Lower leg skin (tissue), 3 donors: ENCODE measurements around the gene TMEM141.

ENCODE experiments used
- POLR2A ChIP-seq, 2 donors: fragments of 450-650 bp; IDR thresholded peaks; one replicate each; pipeline ENCODE4 v1.6.1; 2016 to 2017; ENCODE audit warnings: antibody characterized with exemption in 2 of 2, mild to moderate bottlenecking in 1 of 2, moderate library complexity in 1 of 2
- TF ChIP-seq, protein P1 (sequence below), 3 donors: fragments of 450-650 bp; IDR thresholded peaks; one replicate each; pipeline ENCODE4 v1.5.1; 2016; ENCODE audit warnings: antibody characterized with exemption in 3 of 3, mild to moderate bottlenecking in 3 of 3, moderate library complexity in 2 of 3

DNA sequence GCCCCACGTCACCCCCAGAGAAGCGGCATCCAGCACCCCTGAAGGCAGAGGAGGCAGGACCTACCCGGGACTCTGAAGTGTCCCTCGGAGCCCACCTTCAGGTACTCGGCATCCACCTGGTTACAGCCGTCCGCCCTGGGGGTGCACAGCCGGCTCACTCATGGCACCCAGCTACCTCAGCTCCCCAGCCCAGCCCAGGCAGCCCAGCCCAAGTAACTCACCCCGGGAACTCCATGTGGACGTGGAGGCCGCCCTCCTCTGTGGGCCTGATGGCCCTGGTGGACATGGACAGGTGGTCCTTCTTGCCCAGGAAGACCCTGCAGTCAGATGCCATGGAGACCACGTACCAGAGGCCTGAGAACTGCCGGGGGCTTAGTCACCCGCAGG, 27.5 kb upstream of the TMEM141 start:
- TF ChIP-seq, protein P1, sequence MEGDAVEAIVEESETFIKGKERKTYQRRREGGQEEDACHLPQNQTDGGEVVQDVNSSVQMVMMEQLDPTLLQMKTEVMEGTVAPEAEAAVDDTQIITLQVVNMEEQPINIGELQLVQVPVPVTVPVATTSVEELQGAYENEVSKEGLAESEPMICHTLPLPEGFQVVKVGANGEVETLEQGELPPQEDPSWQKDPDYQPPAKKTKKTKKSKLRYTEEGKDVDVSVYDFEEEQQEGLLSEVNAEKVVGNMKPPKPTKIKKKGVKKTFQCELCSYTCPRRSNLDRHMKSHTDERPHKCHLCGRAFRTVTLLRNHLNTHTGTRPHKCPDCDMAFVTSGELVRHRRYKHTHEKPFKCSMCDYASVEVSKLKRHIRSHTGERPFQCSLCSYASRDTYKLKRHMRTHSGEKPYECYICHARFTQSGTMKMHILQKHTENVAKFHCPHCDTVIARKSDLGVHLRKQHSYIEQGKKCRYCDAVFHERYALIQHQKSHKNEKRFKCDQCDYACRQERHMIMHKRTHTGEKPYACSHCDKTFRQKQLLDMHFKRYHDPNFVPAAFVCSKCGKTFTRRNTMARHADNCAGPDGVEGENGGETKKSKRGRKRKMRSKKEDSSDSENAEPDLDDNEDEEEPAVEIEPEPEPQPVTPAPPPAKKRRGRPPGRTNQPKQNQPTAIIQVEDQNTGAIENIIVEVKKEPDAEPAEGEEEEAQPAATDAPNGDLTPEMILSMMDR (IDR thresholded peaks at IDR 0.05) = no peak
- TF ChIP-seq POLR2A (IDR thresholded peaks at IDR 0.05) = no peak
